CD4-positive, CD25-positive, alpha-beta regulatory T cell (primary cell): ENCODE data around the gene CRY1. TPM values are rescaled to one million over a fixed set of nuclear protein-coding genes. Genes with fewer than 3 reads are reported as not detected.
"Not testable (repeated sequence)": the region's sequence is repeated elsewhere in the genome, so short reads cannot be mapped to it uniquely, and the experiment has no call there.

Experiments used
- ATAC-seq, 2 donors: fragments of 150-1000 bp; cut with Tn5 transposase; one replicate each; pipeline ENCODE4 v1.10.0; 2021; ENCODE audit warnings: low read depth in 2 of 2, moderate number of reproducible peaks in 2 of 2, moderate library complexity in 1 of 2
- DNase-seq, 3 donors: peaks; one replicate each; pipeline versions ENCODE4 v3.0.0 to v3.0.0-alpha.2; 2012 to 2022; ENCODE audit warnings: mixed read lengths in 1 of 3
- H3K27ac ChIP-seq: one replicate; pipeline ENCODE4 v1.7.0; 2013; ENCODE audit warnings: mild to moderate bottlenecking, low read length; ENCODE audit not compliant: insufficient read depth, poor library complexity, severe bottlenecking
- H3K27me3 ChIP-seq: one replicate; pipeline ENCODE4 v1.7.0; 2013; ENCODE audit warnings: low read length; ENCODE audit not compliant: control insufficient read depth, insufficient read depth
- H3K36me3 ChIP-seq: one replicate; pipeline ENCODE4 v1.7.0; 2013; ENCODE audit warnings: mild to moderate bottlenecking, low read length, moderate library complexity; ENCODE audit not compliant: control insufficient read depth, insufficient read depth
- H3K4me1 ChIP-seq: 2 replicates; pipeline ENCODE4 v1.7.0; 2013; ENCODE audit warnings: mild to moderate bottlenecking, low read length; ENCODE audit not compliant: insufficient read depth, control insufficient read depth, poor library complexity, severe bottlenecking
- H3K4me3 ChIP-seq: one replicate; pipeline ENCODE4 v1.7.0; 2013; ENCODE audit warnings: low read depth, mild to moderate bottlenecking, low read length, moderate library complexity
- H3K9me3 ChIP-seq, 2 experiments: 1 replicate in 1 of 2; 2 replicates in 1 of 2; pipeline ENCODE4 v1.7.0; 2013; ENCODE audit warnings: low read length in 2 of 2, mild to moderate bottlenecking in 1 of 2, moderate library complexity in 1 of 2; ENCODE audit not compliant: control insufficient read depth in 2 of 2
- H3K27ac Mint-ChIP-seq, 3 donors: one replicate each; pipeline ENCODE4 v1.8.0; 2020 to 2022; ENCODE audit warnings: mild to moderate bottlenecking in 3 of 3, mixed read lengths in 3 of 3, moderate library complexity in 2 of 3
- H3K27me3 Mint-ChIP-seq: one replicate; pipeline ENCODE4 v1.8.0; 2022; ENCODE audit warnings: mild to moderate bottlenecking, mixed read lengths
- H3K36me3 Mint-ChIP-seq: one replicate; pipeline ENCODE4 v1.8.0; 2020; ENCODE audit warnings: mixed read lengths
- H3K4me1 Mint-ChIP-seq, 4 donors: one replicate each; pipeline ENCODE4 v1.8.0; 2020 to 2022; ENCODE audit warnings: mixed read lengths in 4 of 4, mild to moderate bottlenecking in 1 of 4
- H3K4me3 Mint-ChIP-seq, 4 donors: one replicate each; pipeline ENCODE4 v1.8.0; 2020 to 2022; ENCODE audit warnings: mild to moderate bottlenecking in 4 of 4, mixed read lengths in 4 of 4, moderate library complexity in 3 of 4
- H3K9me3 Mint-ChIP-seq, 7 donors: one replicate each; pipeline ENCODE4 v1.8.0; 2020 to 2022; ENCODE audit warnings: mixed read lengths in 7 of 7, mild to moderate bottlenecking in 3 of 7, moderate library complexity in 2 of 7
- polyA plus RNA-seq, 4 donors: library from polyadenylated mRNA; unstranded; fragments of 300-500 nt; fragmentation: Illumina TruSeq; gene quantifications; one replicate each; pipeline ENCODE4 v1.2.3, GENCODE V29; 2021
- total RNA-seq: library from RNA; stranded (reverse); gene quantifications from one replicate; pipeline ENCODE4 v1.2.3, GENCODE V29; 2022

CRY1 gene
- total and polyA plus RNA-seq, 5 donors from 2014 or later, result 26.7 to 91.1 (median 31.4) TPM

DNA sequence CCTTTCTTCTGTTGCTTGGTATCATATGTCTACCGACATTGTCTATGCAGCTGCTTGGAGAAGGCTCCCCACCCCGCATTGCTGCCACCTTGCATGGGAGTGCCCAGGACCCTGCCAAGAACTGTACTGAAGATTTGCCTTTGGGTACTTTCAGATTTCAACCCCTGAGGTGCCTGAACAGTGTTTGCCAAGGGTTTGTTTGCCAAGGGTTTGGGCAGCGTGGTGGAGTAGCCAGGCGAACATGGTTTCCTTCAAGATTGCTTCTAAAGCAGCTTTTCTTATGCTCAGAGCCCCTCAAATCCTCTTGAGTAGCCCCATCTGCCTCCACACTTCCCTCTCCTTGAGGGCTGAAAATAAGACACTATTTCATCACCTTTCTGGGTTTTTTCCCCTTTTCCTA is 25.3 kb upstream of the CRY1 start:
- no peak overlapping the region for H3K4me3 Mint-ChIP-seq
- Histone ChIP-seq H3K4me1 (no peaks in the 10 kb centered on the region), H3K9me3 (no peaks in the 10 kb centered on the region), H3K27me3 (peaks cover 32% of the 10 kb centered on the region), H3K4me3 (no peak overlapping the region), H3K27ac (no peak overlapping the region), H3K36me3 (no peaks in the 10 kb centered on the region)
- H3K9me3 Mint-ChIP-seq, result no peaks in the 10 kb centered on the region
- ATAC-seq, result no peak
- no peak overlapping the region for H3K27ac Mint-ChIP-seq
- DNase-seq, result no peak
- peaks cover 51% of the 10 kb centered on the region for H3K27me3 Mint-ChIP-seq
- H3K4me1 Mint-ChIP-seq, result no peaks in the 10 kb centered on the region
- no peaks in the 10 kb centered on the region for H3K36me3 Mint-ChIP-seq

GRCh38 chr12:107115119-107115518 is 21.8 kb upstream of the CRY1 start:
- Mint-ChIP-seq H3K27ac (no peak overlapping the region), H3K9me3 (no peaks in the 10 kb centered on the region), H3K27me3 (peaks cover 38% of the 10 kb centered on the region), H3K4me1 (no peaks in the 10 kb centered on the region), H3K4me3 (no peak overlapping the region), H3K36me3 (no peaks in the 10 kb centered on the region)
- H3K4me1 ChIP-seq, result no peaks in the 10 kb centered on the region
- no peaks in the 10 kb centered on the region for H3K36me3 ChIP-seq
- ATAC-seq (no peak), DNase-seq (no peak)
- H3K4me3 ChIP-seq, result no peak overlapping the region
- H3K9me3 ChIP-seq, result no peaks in the 10 kb centered on the region
- no peak overlapping the region for H3K27ac ChIP-seq
- peaks cover 33% of the 10 kb centered on the region for H3K27me3 ChIP-seq

DNA sequence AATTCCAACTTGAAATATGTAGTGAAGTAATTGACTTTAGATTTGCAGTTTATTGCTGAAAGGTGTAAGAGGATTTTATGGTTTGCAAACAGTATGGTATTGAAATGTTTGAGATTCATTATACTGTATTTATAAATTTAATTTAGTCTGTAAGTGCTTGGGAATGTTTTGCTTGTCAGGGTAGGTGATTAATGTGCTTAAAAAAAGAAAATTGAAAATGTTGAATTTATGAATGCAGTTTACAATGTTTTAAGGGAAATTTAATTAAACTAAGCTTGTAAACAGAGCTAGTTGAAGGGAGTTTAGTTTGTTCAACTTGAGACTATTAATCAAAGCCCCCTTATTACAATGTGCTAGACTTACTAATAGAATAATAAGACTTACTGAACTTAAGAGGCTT is 18.0 kb upstream of the CRY1 start:
- no peaks in the 10 kb centered on the region for H3K36me3 Mint-ChIP-seq
- Histone ChIP-seq H3K27me3 (peaks cover 23% of the 10 kb centered on the region), H3K9me3 (no peaks in the 10 kb centered on the region), H3K4me3 (no peak overlapping the region), H3K4me1 (no peaks in the 10 kb centered on the region), H3K36me3 (no peaks in the 10 kb centered on the region), H3K27ac (no peak overlapping the region)
- H3K27ac Mint-ChIP-seq, result no peak overlapping the region
- no peak for DNase-seq
- H3K4me1 Mint-ChIP-seq, result no peaks in the 10 kb centered on the region
- H3K27me3 Mint-ChIP-seq, result peaks cover 32% of the 10 kb centered on the region
- no peak overlapping the region for H3K4me3 Mint-ChIP-seq
- ATAC-seq, result no peak
- H3K9me3 Mint-ChIP-seq, result no peaks in the 10 kb centered on the region

DNA sequence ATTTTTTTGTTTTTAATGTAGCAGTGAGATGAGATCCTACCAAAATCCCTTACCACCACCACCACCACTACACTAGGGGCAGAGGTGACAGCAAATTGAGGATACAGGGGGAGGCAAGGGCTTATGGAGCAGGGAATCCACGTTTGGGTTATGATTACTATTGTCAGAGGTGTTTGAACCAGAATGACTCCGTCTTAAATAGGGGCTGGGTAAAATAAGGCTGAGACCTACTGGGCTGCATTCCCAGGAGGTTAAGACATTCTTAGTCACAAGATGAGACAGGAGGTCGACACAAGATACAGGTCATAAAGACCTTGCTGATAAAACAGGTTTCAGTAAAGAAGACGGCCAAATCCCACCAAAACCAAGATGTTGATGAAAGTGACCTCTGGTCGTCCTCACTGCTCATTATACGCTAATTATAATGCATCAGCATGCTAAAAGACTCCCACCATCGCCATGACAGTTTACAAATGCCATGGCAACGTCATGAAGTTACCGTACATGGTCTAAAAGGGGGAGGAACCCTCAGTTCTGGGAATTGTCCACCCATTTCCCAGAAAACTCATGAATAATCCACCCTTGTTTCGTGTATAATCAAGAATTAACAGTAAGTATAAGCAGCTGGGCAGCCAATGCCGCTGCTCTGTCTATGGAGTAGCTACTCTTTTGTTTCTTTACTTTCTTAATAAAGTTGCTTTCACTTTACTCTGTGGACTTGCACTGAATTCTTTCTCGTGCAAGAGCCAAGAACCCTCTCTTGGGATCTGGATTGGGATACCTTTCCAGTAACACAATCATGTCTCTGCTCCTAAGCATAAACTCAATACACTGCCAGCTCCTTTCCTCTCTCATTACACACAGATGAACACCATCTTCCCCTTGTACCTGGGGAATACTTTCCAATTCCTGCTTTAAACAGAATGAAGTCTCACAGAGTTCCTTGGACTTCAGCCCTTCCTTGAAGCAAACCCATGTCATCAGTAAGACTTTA is 16.7 kb upstream of the CRY1 start:
- H3K27ac ChIP-seq, result no peak overlapping the region
- ATAC-seq, result no peak
- no peaks in the 10 kb centered on the region for H3K9me3 Mint-ChIP-seq
- no peaks in the 10 kb centered on the region for H3K9me3 ChIP-seq
- H3K36me3 Mint-ChIP-seq, result no peaks in the 10 kb centered on the region
- H3K27me3 ChIP-seq, result peaks cover 19% of the 10 kb centered on the region
- no peak overlapping the region for H3K4me3 ChIP-seq
- no peaks in the 10 kb centered on the region for H3K4me1 Mint-ChIP-seq
- H3K4me1 ChIP-seq, result no peaks in the 10 kb centered on the region
- no peak overlapping the region for H3K27ac Mint-ChIP-seq
- no peaks in the 10 kb centered on the region for H3K36me3 ChIP-seq
- H3K4me3 Mint-ChIP-seq, result no peak overlapping the region
- H3K27me3 Mint-ChIP-seq, result peaks cover 26% of the 10 kb centered on the region
- DNase-seq, result no peak

GRCh38 chr12:107108995-107109508 is 15.7 kb upstream of the CRY1 start:
- H3K9me3 ChIP-seq, result no peaks in the 10 kb centered on the region
- ATAC-seq, result no peak

GRCh38 chr12:107108366-107108765 is 15.0 kb upstream of the CRY1 start:
- not testable (repeated sequence) for H3K4me3 Mint-ChIP-seq, H3K27ac Mint-ChIP-seq, H3K4me3 ChIP-seq, H3K36me3 Mint-ChIP-seq, ATAC-seq, H3K9me3 Mint-ChIP-seq, H3K36me3 ChIP-seq, DNase-seq, H3K4me1 Mint-ChIP-seq, H3K9me3 ChIP-seq, H3K27ac ChIP-seq, H3K4me1 ChIP-seq
- H3K27me3 ChIP-seq, result peaks cover 12% of the 10 kb centered on the region
- H3K27me3 Mint-ChIP-seq, result peaks cover 21% of the 10 kb centered on the region

More at GRCh38 chr12:107108995-107109508, 15.7 kb upstream of the CRY1 start:
- no peak overlapping the region for H3K27ac ChIP-seq
- H3K27me3 Mint-ChIP-seq, result peaks cover 21% of the 10 kb centered on the region
- H3K36me3 Mint-ChIP-seq, result no peaks in the 10 kb centered on the region
- H3K4me3 ChIP-seq, result no peak overlapping the region
- no peaks in the 10 kb centered on the region for H3K4me1 ChIP-seq
- H3K9me3 Mint-ChIP-seq, result no peaks in the 10 kb centered on the region
- no peaks in the 10 kb centered on the region for H3K36me3 ChIP-seq
- H3K4me3 Mint-ChIP-seq, result no peak overlapping the region
- H3K4me1 Mint-ChIP-seq, result peaks cover 0 to 4% (median 0%) of the 10 kb centered on the region in 4 donors
- DNase-seq, result no peak
- no peak overlapping the region for H3K27ac Mint-ChIP-seq
- H3K27me3 ChIP-seq, result peaks cover 18% of the 10 kb centered on the region

GRCh38 chr12:107107381-107107780 is 14.0 kb upstream of the CRY1 start:
- H3K36me3 Mint-ChIP-seq, result no peaks in the 10 kb centered on the region
- DNase-seq (no peak), ATAC-seq (no peak)
- no peak overlapping the region for H3K27ac Mint-ChIP-seq
- Histone ChIP-seq H3K9me3 (no peaks in the 10 kb centered on the region), H3K27me3 (peaks cover 7% of the 10 kb centered on the region), H3K27ac (no peak overlapping the region), H3K36me3 (no peaks in the 10 kb centered on the region), H3K4me1 (no peaks in the 10 kb centered on the region), H3K4me3 (no peak overlapping the region)
- peaks cover 0 to 4% (median 0%) of the 10 kb centered on the region in 4 donors for H3K4me1 Mint-ChIP-seq
- no peaks in the 10 kb centered on the region for H3K9me3 Mint-ChIP-seq
- H3K27me3 Mint-ChIP-seq, result peaks cover 16% of the 10 kb centered on the region
- no peak overlapping the region for H3K4me3 Mint-ChIP-seq
